ENCODE data around the gene FGD5.
"Not testable (repeated sequence)": the region's sequence is repeated elsewhere in the genome, so short reads cannot be mapped to it uniquely, and the experiment has no call there.

FGD5 gene

DNA sequence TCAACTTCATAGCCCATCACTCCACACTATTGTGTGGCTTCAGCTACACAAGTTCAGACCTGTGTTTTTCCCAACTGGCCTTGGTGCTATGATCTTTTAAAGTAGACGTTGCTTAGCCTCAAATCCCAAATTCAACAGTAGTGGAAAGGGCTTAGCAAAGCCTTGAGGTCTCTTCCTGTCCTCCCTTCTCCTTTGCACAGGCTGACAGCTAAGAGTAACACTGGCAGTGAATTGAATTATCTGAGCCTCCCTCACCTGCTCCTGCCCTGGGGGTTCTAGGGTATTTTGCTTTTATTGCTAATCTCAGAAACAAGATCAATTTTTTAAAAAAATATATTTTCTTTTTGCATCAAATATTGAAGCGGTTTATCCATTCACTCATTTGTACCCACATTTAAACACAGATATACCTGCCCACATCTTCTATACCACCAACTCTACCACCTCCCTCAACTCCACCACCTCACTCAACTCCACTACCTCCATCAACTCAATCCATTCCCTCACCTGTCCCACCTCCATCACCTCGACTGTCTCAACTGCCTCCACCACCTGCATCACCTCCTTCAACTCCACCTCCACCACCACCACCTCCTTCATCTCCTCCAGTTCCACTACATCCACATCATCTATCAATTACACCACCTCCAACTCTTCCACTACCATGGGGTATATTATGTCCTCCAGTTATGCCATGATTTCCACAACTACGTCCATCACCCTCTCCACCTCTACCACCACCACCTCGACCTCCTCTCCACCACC lies 10.1 kb upstream of the FGD5 start:
- Histone ChIP-seq H3K9ac (no peak overlapping the region), H3K4me1 (ENCODE audit: low read depth, poor library complexity, severe bottlenecking) (no peaks in the 10 kb centered on the region), H3K79me2 (ENCODE audit: insufficient read depth, low read depth) (no peaks in the 10 kb centered on the region), H4K20me1 (ENCODE audit: insufficient read depth) (no peaks in the 10 kb centered on the region), H3K27me3 (ENCODE audit: insufficient read depth, low read depth) (no peaks in the 10 kb centered on the region), H3K4me2 (no peak overlapping the region), H3K36me3 (ENCODE audit: insufficient read depth) (no peaks in the 10 kb centered on the region), H3K4me3 (IDR thresholded peaks at IDR 0.05; ENCODE audit: insufficient read depth, low read depth, low read length) (no peak overlapping the region), H3K27ac (no peak overlapping the region), H2AFZ (ENCODE audit: low read depth) (no peak overlapping the region)
- TF ChIP-seq CTCF (conservative IDR thresholded peaks at IDR 0.05; ENCODE audit: low read depth, low read length) = no peak

DNA sequence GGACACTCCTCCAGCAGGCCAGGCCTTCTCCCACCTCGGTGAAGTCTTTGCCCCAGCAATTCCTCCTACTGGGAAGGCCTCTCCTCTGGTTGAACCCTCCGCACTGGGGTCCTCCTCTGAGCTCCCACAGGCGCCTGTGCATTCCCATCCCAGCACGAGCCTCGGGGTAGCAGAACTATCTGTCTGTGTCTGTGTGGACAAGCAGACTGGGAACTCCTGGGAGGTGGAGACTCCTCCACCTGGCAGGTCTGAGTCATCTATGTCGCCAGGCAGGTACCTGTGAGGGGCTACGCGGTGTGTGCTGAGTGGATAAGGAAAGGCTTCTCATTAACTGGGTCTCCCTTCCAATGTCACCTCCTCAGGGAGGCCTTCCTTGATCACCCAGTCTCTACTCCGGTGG lies 9.2 kb upstream of the FGD5 start:
- H3K4me2 ChIP-seq; H3K36me3 ChIP-seq (ENCODE audit: insufficient read depth); H4K20me1 ChIP-seq (ENCODE audit: insufficient read depth); H2AFZ ChIP-seq (ENCODE audit: low read depth); H3K9ac ChIP-seq; H3K27me3 ChIP-seq (ENCODE audit: insufficient read depth, low read depth); H3K79me2 ChIP-seq (ENCODE audit: insufficient read depth, low read depth); H3K4me3 ChIP-seq (IDR thresholded peaks at IDR 0.05; ENCODE audit: insufficient read depth, low read depth, low read length); H3K27ac ChIP-seq; H3K4me1 ChIP-seq (ENCODE audit: low read depth, poor library complexity, severe bottlenecking): not testable (repeated sequence)

- no peaks in the 10 kb centered on the region for H3K27me3 ChIP-seq (ENCODE audit: insufficient read depth, low read depth)
- H3K4me1 ChIP-seq (ENCODE audit: low read depth, poor library complexity, severe bottlenecking) = no peaks in the 10 kb centered on the region
- no peak overlapping the region for H3K27ac ChIP-seq
- H3K36me3 ChIP-seq (ENCODE audit: insufficient read depth) = no peaks in the 10 kb centered on the region
- H2AFZ ChIP-seq (ENCODE audit: low read depth) = no peak overlapping the region
- H3K4me3 ChIP-seq (IDR thresholded peaks at IDR 0.05; ENCODE audit: insufficient read depth, low read depth, low read length) = no peak overlapping the region
- no peak for TF ChIP-seq CTCF (conservative IDR thresholded peaks at IDR 0.05; ENCODE audit: low read depth, low read length)
- H4K20me1 ChIP-seq (ENCODE audit: insufficient read depth) = no peaks in the 10 kb centered on the region
- no peak overlapping the region for H3K9ac ChIP-seq
- no peaks in the 10 kb centered on the region for H3K79me2 ChIP-seq (ENCODE audit: insufficient read depth, low read depth)
- H3K4me2 ChIP-seq = no peak overlapping the region
Measured at GRCh38 chr3:14810070-14810791, 8.5 kb upstream of the FGD5 start.

DNA sequence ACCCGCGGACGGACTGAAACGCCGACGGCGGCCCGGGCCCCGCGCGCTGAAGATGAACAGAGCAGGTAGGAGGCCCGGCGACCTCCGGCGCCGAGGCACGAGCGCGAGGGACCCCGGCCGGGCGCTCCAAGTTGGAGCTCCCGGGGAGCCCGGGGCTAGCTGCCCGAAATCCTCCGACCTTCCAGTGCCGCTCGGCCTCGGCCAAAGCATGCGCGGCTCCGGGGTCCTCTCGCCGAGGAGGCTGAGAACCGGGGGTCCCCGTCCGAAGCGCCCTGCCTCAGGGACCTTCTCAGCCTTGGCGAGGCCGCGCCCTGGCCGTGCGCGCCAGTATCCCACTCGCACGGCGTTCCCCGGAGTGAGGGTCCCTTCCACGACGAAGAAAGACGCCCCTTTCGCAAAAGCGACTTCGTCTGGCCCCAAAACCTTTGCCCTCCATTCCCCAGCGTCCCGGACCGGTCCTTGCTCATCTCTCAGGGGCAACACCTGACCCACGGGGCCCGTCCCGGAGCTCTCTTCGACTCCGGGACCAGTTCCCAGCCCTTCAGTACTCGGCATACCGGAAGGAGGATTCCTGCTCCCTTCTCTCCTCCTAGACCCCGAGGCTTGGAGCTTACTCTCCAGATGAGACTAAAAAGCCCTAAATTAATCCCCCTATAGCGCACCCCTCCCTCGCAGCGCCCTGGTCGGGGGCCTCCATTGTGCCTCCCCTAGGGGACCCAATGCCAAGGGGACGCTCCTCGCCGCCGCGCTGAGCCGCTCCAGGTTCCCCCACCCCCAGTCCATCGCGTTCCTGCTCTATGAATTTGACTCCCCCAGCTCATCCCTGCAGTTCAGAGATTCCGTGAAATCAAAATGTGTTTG lies 7.7 kb upstream of the FGD5 start:
- H3K9ac ChIP-seq = no peak overlapping the region
- H3K4me1 ChIP-seq (ENCODE audit: low read depth, poor library complexity, severe bottlenecking) = no peaks in the 10 kb centered on the region
- no peak overlapping the region for H3K4me3 ChIP-seq (IDR thresholded peaks at IDR 0.05; ENCODE audit: insufficient read depth, low read depth, low read length)
- no peaks in the 10 kb centered on the region for H3K36me3 ChIP-seq (ENCODE audit: insufficient read depth)
- H2AFZ ChIP-seq (ENCODE audit: low read depth) = no peak overlapping the region
- H3K4me2 ChIP-seq = no peak overlapping the region
- H3K27ac ChIP-seq = no peak overlapping the region
- no peaks in the 10 kb centered on the region for H3K79me2 ChIP-seq (ENCODE audit: insufficient read depth, low read depth)
- H4K20me1 ChIP-seq (ENCODE audit: insufficient read depth) = no peaks in the 10 kb centered on the region
- H3K27me3 ChIP-seq (ENCODE audit: insufficient read depth, low read depth) = no peaks in the 10 kb centered on the region
- no peak for TF ChIP-seq CTCF (conservative IDR thresholded peaks at IDR 0.05; ENCODE audit: low read depth, low read length)
